ENCODE measurements around the gene P2RX6. TPM values are rescaled to one million over a fixed set of nuclear protein-coding genes. Genes with fewer than 3 reads are reported as not detected.

P2RX6 gene
- total and polyA plus RNA-seq, 2 of the 4 experiments (the other 2 are of a cell fraction): 0.90 to 1.6 TPM

GRCh38 chr22:21054714-21055563, 40.0 kb downstream of the P2RX6 start:
- no peak overlapping the region for H2BK20ac ChIP-seq (ENCODE audit: low read depth, low read length)
- H3K14ac ChIP-seq (replicated peaks; ENCODE audit: low read depth, low read length): no peak overlapping the region
- 62% methylated on average over 4 of the region's 11 CpGs; no CpG with 5 or more reads in 1 of the 2 experiments for WGBS, 2 experiments (ENCODE audit: extremely low coverage in 2 of 2, insufficient read length in 1 of 2)
- no peak overlapping the region for H4K8ac ChIP-seq (ENCODE audit: low read depth in 2 of 2, low read length in 2 of 2)
- H2BK5ac ChIP-seq (ENCODE audit: low read depth, low read length, poor library complexity, severe bottlenecking): no peak overlapping the region
- H3K18ac ChIP-seq (ENCODE audit: low read depth, low read length): no peak overlapping the region
- no peaks in the 10 kb centered on the region for H3K9me3 ChIP-seq (ENCODE audit: control insufficient read depth, insufficient read depth, low read length)
- H4K91ac ChIP-seq (ENCODE audit: insufficient read depth, low read depth, low read length): no peak overlapping the region
- in situ Hi-C loops (cut with MboI; ENCODE audit: low sequenced_read_pairs): no loop called here
- no peak overlapping the region for H3K9ac ChIP-seq (ENCODE audit: low read depth, low read length)
- intact Hi-C loops (cut with micrococcal nuclease): no loop called here
- peaks cover 29% of the 10 kb centered on the region for H3K27me3 ChIP-seq (ENCODE audit: control insufficient read depth, insufficient read depth, low read length)
- H3K27ac ChIP-seq (ENCODE audit: insufficient read depth, low read length): no peak overlapping the region
- no peak overlapping the region for H2BK120ac ChIP-seq (ENCODE audit: low read depth, low read length)
- TF ChIP-seq MAZ (IDR thresholded peaks at IDR 0.05; ENCODE audit: borderline replicate concordance, low read depth, low read length) (no peak), POLR2A (IDR thresholded peaks at IDR 0.05; ENCODE audit: low read depth, low read length) (no peak), BHLHE40 (IDR thresholded peaks at IDR 0.05; ENCODE audit: low read depth, low read length) (no peak), MXI1 (IDR thresholded peaks at IDR 0.05; ENCODE audit: borderline replicate concordance, low read depth, low read length) (no peak), RFX5 (IDR thresholded peaks at IDR 0.05; ENCODE audit: low read depth, low read length) (no peak), CHD1 (IDR thresholded peaks at IDR 0.05; ENCODE audit: low read depth, low read length) (no peak), NFE2L2 (IDR thresholded peaks at IDR 0.05; ENCODE audit: low read depth, low read length) (no peak)
- H3K4me2 ChIP-seq (ENCODE audit: low read depth, low read length): no peak overlapping the region
- ChIA-PET CTCF (no interaction called here), POLR2A (ENCODE audit: unreplicated experiment) (no interaction called here)
- H3K79me1 ChIP-seq (ENCODE audit: low read depth in 1 of 2, low read length in 2 of 2): no peaks in the 10 kb centered on the region
- dilution Hi-C loops (cut with HindIII; ENCODE audit: low sequenced_read_pairs, unreplicated experiment): no loop called here
- H2AK9ac ChIP-seq (replicated peaks; ENCODE audit: low read depth, low read length, poor library complexity): no peak overlapping the region
- H4K5ac ChIP-seq (ENCODE audit: low read depth, low read length): no peak overlapping the region
- H3K4ac ChIP-seq (ENCODE audit: low read depth, low read length): no peak overlapping the region
- H2BK15ac ChIP-seq (ENCODE audit: low read depth, low read length): no peak overlapping the region
- H3K4me3 ChIP-seq (ENCODE audit: insufficient read depth, low read depth, low read length): no peak overlapping the region
- H4K20me1 ChIP-seq (ENCODE audit: insufficient read depth, low read length): no peaks in the 10 kb centered on the region
- H3K4me1 ChIP-seq (ENCODE audit: control insufficient read depth, insufficient read depth, low read length): peaks cover 6% of the 10 kb centered on the region
- no peak overlapping the region for H3K56ac ChIP-seq (ENCODE audit: extremely low read depth, insufficient read depth, low read length)
- no TSS peak for BruUV-seq (replicated peaks)
- ATAC-seq (ENCODE audit: low read depth): no peak
- H2AK5ac ChIP-seq (ENCODE audit: low read depth, low read length): no peak overlapping the region
- H3K23ac ChIP-seq (ENCODE audit: low read depth, low read length): no peak overlapping the region
- no peak overlapping the region for H2AFZ ChIP-seq (replicated peaks; ENCODE audit: low read length, poor library complexity)
- no peaks in the 10 kb centered on the region for H3K9me1 ChIP-seq (ENCODE audit: insufficient read depth, low read length)
- no peak for DNase-seq
- no peaks in the 10 kb centered on the region for H3K36me3 ChIP-seq (ENCODE audit: control insufficient read depth, insufficient read depth, low read length)
